Epithelial cell of esophagus (primary cell): ENCODE data around the gene PLEKHG5.

Source experiments
- DNase-seq: peaks from one replicate; pipeline ENCODE4 v3.0.0; 2010; ENCODE audit warnings: low read depth
- H3K4me3 ChIP-seq: 2 replicates; pipeline ENCODE4 v1.5.1; 2011; ENCODE audit warnings: mild to moderate bottlenecking, low read length, control low read depth
- CTCF ChIP-seq: IDR thresholded peaks from 2 replicates; pipeline ENCODE4 v1.5.1; 2011; ENCODE audit warnings: low read depth, mild to moderate bottlenecking, low read length, control low read depth, inconsistent platforms; ENCODE audit not compliant: insufficient read depth; ENCODE audit errors: missing control alignments

PLEKHG5 gene

GRCh38 chr1:6530504-6531160, 39.2 kb upstream of the PLEKHG5 start:
- no peak for DNase-seq
- no peak for TF ChIP-seq CTCF
- no peak overlapping the region for H3K4me3 ChIP-seq

GRCh38 chr1:6528492-6528891, 37.0 kb upstream of the PLEKHG5 start:
- no peak for DNase-seq
- TF ChIP-seq CTCF = no peak
- H3K4me3 ChIP-seq = no peak overlapping the region

DNA sequence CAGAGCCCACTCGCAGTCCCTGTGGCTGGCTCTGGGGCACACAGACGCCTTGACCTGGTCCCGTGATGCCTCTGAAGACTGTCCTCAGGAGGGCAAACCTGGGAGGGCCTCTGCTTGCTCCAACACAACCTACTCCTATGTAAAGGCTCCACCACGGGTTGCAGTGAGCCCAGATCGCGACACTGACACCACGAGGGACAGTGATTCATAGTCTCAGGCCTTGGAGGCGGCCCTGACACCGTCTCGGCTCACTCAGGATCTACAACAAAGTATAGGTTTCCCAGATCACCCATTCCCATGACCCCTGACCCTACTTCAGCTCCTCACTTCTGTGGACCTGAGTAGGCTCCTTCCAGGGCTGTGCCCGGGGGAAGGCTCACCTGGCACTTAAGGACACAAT, 34.8 kb upstream of the PLEKHG5 start:
- DNase-seq = no peak
- TF ChIP-seq CTCF = no peak
- H3K4me3 ChIP-seq = no peak overlapping the region

DNA sequence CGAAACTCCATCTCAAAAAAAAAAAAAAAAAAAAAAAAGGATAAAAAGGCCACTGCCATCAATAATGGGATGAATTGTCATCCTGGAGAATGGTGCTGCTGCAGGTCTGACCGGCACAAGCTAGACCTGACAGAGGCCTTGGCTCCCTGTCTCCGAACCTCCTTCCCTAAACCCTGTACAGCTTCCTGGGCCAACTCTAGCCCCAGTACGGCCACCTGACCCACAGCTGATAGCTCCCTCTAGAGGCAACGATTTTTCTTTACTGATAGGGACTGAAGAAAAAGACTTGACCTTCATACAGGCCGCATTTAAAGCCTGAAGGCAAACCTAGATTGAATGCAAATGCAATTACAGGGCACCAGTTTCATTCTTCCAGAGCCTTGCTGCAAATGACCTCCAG, 32.1 kb upstream of the PLEKHG5 start:
- peak; percentile 59 for DNase-seq
- TF ChIP-seq CTCF = peak; percentile 51
- H3K4me3 ChIP-seq = no peak overlapping the region

- TF ChIP-seq CTCF = no peak
- DNase-seq = peak; percentile 75
- no peak overlapping the region for H3K4me3 ChIP-seq
These were observed 30.1 kb upstream of the PLEKHG5 start for GRCh38 chr1:6521536-6521935.

GRCh38 chr1:6519935-6520671, 28.6 kb upstream of the PLEKHG5 start:
- DNase-seq = peak; percentile 91
- no peak for TF ChIP-seq CTCF
- H3K4me3 ChIP-seq = no peak overlapping the region
